ENCODE results near the gene NBPF11.
"Not testable (repeated sequence)": the region's sequence is repeated elsewhere in the genome, so short reads cannot be mapped to it uniquely, and the experiment has no call there.

The NBPF11 gene

GRCh38 chr1:148151911-148152656, at the start of gene NBPF11:
TSS of gene NBPF11 (minus strand) at chr1:148152281. CDS start at chr1:148127003, 25,278 bp downstream.
- DNase-seq = peak in 56 of 58 donors; percentile 23 to 86 (median 56)

- DNase-seq = not testable (repeated sequence)
These were observed 45.3 kb upstream of the NBPF11 start for GRCh38 chr1:148197396-148197795.

GRCh38 chr1:148196949-148197348, 44.9 kb upstream of the NBPF11 start:
- not testable (repeated sequence) for DNase-seq

- not testable (repeated sequence) for DNase-seq
These were observed 43.0 kb upstream of the NBPF11 start for GRCh38 chr1:148195115-148195514.

GRCh38 chr1:148188768-148189167, 36.7 kb upstream of the NBPF11 start:
- not testable (repeated sequence) for DNase-seq

- not testable (repeated sequence) for DNase-seq
These were observed 26.6 kb upstream of the NBPF11 start for GRCh38 chr1:148178682-148179081.

GRCh38 chr1:148175414-148175813, 23.3 kb upstream of the NBPF11 start:
- not testable (repeated sequence) for DNase-seq

GRCh38 chr1:148171995-148172394, 19.9 kb upstream of the NBPF11 start:
- DNase-seq = not testable (repeated sequence)

- no peak for DNase-seq
These were observed 14.7 kb upstream of the NBPF11 start for GRCh38 chr1:148166558-148167492.

GRCh38 chr1:148162363-148162762, 10.3 kb upstream of the NBPF11 start:
- DNase-seq = no peak

GRCh38 chr1:148161053-148161901, 9.2 kb upstream of the NBPF11 start:
- no peak for DNase-seq

- no peak for DNase-seq
These were observed 8.4 kb upstream of the NBPF11 start for GRCh38 chr1:148160343-148161052.

GRCh38 chr1:148160048-148160342, 7.9 kb upstream of the NBPF11 start:
- DNase-seq = no peak

- no peak for DNase-seq
These were observed 6.4 kb upstream of the NBPF11 start for GRCh38 chr1:148158341-148159003.

GRCh38 chr1:148157803-148158202, 5.7 kb upstream of the NBPF11 start:
- DNase-seq = not testable (repeated sequence)

- DNase-seq = not testable (repeated sequence)
These were observed 3.6 kb upstream of the NBPF11 start for GRCh38 chr1:148155494-148156275.

GRCh38 chr1:148152795-148153194, 714 bp upstream of the NBPF11 start:
- DNase-seq = not testable (repeated sequence)

GRCh38 chr1:148151371-148151819, 686 bp downstream of the NBPF11 start:
- DNase-seq = peak in 3 of 58 donors; percentile 1 to 11 (median 4)

GRCh38 chr1:148150945-148151344, 1.1 kb downstream of the NBPF11 start:
- DNase-seq = not testable (repeated sequence)

All from anterior cingulate cortex (tissue), 58 donors.